Measurements from ENCODE around the gene NFXL1.

- TF ChIP-seq CTCF (IDR thresholded peaks at IDR 0.05): no peak
- no peak for TF ChIP-seq POLR2A (IDR thresholded peaks at IDR 0.05; ENCODE audit: low read depth)
- no peak for TF ChIP-seq POLR2AphosphoS5 (IDR thresholded peaks at IDR 0.05)
- TF ChIP-seq EP300 (IDR thresholded peaks at IDR 0.05): no peak
Measured at GRCh38 chr4:47879458-47879857, 34.9 kb downstream of the NFXL1 start.
